Nephron (organoid): ENCODE results near the gene RRAS.
A peak's percentile ranks its signal among the peaks of the same experiment; 100 is the strongest.

Experiments used
- H3K27ac Mint-ChIP-seq, 3 experiments: 2 replicates each; pipeline ENCODE4 v1.8.0; 2020; ENCODE audit warnings: mixed read lengths in 3 of 3, mild to moderate bottlenecking in 2 of 3, moderate library complexity in 1 of 3
- H3K27me3 Mint-ChIP-seq: 2 replicates; pipeline ENCODE4 v1.8.0; 2021; ENCODE audit warnings: low read depth, mild to moderate bottlenecking, moderate library complexity, mixed read lengths
- H3K36me3 Mint-ChIP-seq: 2 replicates; pipeline ENCODE4 v1.8.0; 2020; ENCODE audit warnings: low read depth, mixed read lengths
- H3K4me1 Mint-ChIP-seq: 2 replicates; pipeline ENCODE4 v1.8.0; 2020; ENCODE audit warnings: mixed read lengths
- H3K4me3 Mint-ChIP-seq, 3 experiments: 2 replicates each; pipeline ENCODE4 v1.8.0; 2020; ENCODE audit warnings: mild to moderate bottlenecking in 3 of 3, mixed read lengths in 3 of 3, moderate library complexity in 2 of 3
- H3K9me3 Mint-ChIP-seq: 2 replicates; pipeline ENCODE4 v1.8.0; 2020; ENCODE audit warnings: mixed read lengths
- CTCF ChIP-seq, 3 experiments: fragments of 200-600 bp; sonication (generic); IDR thresholded peaks; one replicate each; pipeline ENCODE4 v1.5.0; 2021; ENCODE audit warnings: antibody characterized with exemption in 3 of 3; ENCODE audit not compliant: unreplicated experiment in 3 of 3

Gene RRAS

GRCh38 chr19:49664171-49665035 is 24.5 kb upstream of the RRAS start:
- peak overlapping the region; percentile 78 to 94 (median 88) for H3K27ac Mint-ChIP-seq
- no peaks in the 10 kb centered on the region for H3K27me3 Mint-ChIP-seq
- H3K4me3 Mint-ChIP-seq = peak overlapping the region; percentile 93 to 98 (median 93)
- H3K4me1 Mint-ChIP-seq = peaks cover 29% of the 10 kb centered on the region
- no peaks in the 10 kb centered on the region for H3K9me3 Mint-ChIP-seq
- TF ChIP-seq CTCF (IDR thresholded peaks at IDR 0.05; ENCODE audit: unreplicated experiment in 3 of 3) = peak in 1 of 3 experiments; percentile 19
- peaks cover 25% of the 10 kb centered on the region for H3K36me3 Mint-ChIP-seq

- Mint-ChIP-seq H3K27ac (no peak overlapping the region), H3K36me3 (peaks cover 32% of the 10 kb centered on the region), H3K4me3 (peak overlapping the region; percentile 64 to 98 (median 72)), H3K4me1 (peaks cover 29% of the 10 kb centered on the region), H3K9me3 (no peaks in the 10 kb centered on the region), H3K27me3 (no peaks in the 10 kb centered on the region)
- no peak for TF ChIP-seq CTCF (IDR thresholded peaks at IDR 0.05; ENCODE audit: unreplicated experiment in 3 of 3)
These were observed 23.3 kb upstream of the RRAS start for GRCh38 chr19:49663224-49663623.

- H3K4me1 Mint-ChIP-seq = peaks cover 23% of the 10 kb centered on the region
- H3K27me3 Mint-ChIP-seq = no peaks in the 10 kb centered on the region
- peaks cover 38% of the 10 kb centered on the region for H3K36me3 Mint-ChIP-seq
- TF ChIP-seq CTCF (IDR thresholded peaks at IDR 0.05; ENCODE audit: unreplicated experiment in 3 of 3) = no peak
- no peak overlapping the region for H3K27ac Mint-ChIP-seq
- peak overlapping the region in 1 of 3 experiments; percentile 50 for H3K4me3 Mint-ChIP-seq
- H3K9me3 Mint-ChIP-seq = no peaks in the 10 kb centered on the region
These were observed 22.1 kb upstream of the RRAS start for GRCh38 chr19:49662011-49662410.

GRCh38 chr19:49660338-49660961 is 20.5 kb upstream of the RRAS start:
- H3K4me1 Mint-ChIP-seq = peaks cover 10% of the 10 kb centered on the region
- H3K9me3 Mint-ChIP-seq = no peaks in the 10 kb centered on the region
- TF ChIP-seq CTCF (IDR thresholded peaks at IDR 0.05; ENCODE audit: unreplicated experiment in 3 of 3) = no peak
- H3K4me3 Mint-ChIP-seq = no peak overlapping the region
- no peak overlapping the region for H3K27ac Mint-ChIP-seq
- peaks cover 3% of the 10 kb centered on the region for H3K27me3 Mint-ChIP-seq
- H3K36me3 Mint-ChIP-seq = peaks cover 49% of the 10 kb centered on the region

GRCh38 chr19:49658566-49659442 is 18.9 kb upstream of the RRAS start:
- H3K27me3 Mint-ChIP-seq = peaks cover 3% of the 10 kb centered on the region
- no peaks in the 10 kb centered on the region for H3K9me3 Mint-ChIP-seq
- no peak for TF ChIP-seq CTCF (IDR thresholded peaks at IDR 0.05; ENCODE audit: unreplicated experiment in 3 of 3)
- no peak overlapping the region for H3K4me3 Mint-ChIP-seq
- no peak overlapping the region for H3K27ac Mint-ChIP-seq
- H3K36me3 Mint-ChIP-seq = peaks cover 54% of the 10 kb centered on the region
- no peaks in the 10 kb centered on the region for H3K4me1 Mint-ChIP-seq
